HG03196 (cell line): ENCODE data around the gene NOD2.

Experiments used
- ATAC-seq: cut with Tn5 transposase; IDR thresholded peaks from one replicate; pipeline ENCODE4 v1.9.1; 2021; ENCODE audit not compliant: unreplicated experiment

The NOD2 gene

DNA sequence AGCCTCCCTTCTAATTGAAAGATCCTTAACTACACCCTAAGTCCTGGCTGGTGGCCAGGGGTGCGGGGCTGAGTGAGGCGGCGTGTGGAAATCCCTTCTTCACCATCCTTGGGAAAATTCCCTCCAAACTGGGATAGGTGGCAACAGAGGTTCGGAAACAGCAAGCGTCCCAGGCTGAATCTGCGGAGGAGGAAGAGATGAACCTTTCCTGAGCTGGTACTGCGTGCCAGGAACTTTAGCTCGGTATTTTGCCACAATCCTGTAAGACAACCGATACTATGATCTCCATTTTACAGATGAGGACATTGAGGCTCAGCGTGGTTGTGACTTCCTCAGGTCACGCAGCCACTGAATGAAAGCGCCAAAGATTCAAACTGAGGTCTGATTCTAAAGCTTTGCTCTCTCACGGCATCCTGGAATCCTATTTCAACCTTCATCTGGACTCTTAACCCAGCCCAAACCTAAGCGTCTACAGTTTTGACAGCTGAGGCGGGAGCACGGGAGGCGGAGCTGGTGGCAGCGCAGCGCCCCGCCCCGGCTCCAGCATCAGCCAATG is 47.9 kb downstream of the NOD2 start:
- ATAC-seq, result peak; percentile 1

GRCh38 chr16:50741781-50742575 is 48.6 kb downstream of the NOD2 start, which contains the start of gene CYLD:
Gene CYLD, plus strand, starts transcription at chr16:50742086. Its CDS starts 7,613 bp downstream, at chr16:50749699.
- peak; percentile 95 for ATAC-seq

DNA sequence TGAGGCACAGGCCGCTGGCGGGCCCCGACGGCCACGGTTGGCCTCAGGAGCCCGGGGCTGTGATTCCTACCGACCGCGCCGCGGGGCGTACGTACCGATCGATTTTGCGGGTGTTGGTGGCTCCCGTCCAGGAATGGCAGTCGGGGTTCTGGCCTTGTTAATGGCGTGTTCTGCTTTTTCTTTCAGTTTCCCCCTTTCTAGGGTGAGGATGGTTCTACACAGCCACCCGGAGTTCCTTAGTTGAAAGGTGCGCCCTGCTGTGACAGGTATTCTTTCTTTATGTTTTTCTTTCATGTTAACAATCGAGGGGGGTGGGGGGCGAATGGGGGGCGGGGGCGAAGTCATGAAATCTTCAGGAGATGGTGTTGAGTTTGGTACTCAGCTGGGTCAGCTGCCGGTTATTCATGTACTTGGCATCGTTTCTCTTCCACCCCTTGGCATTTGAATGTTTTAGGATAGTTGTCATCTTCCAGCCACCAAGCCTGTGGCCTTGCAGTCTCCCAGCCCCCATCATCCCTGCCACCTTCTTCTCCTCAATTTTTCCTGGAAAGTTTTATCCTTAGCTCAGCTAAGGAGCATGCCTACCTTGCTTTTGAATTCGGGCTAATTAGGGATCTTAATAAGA is 49.3 kb downstream of the NOD2 start:
- ATAC-seq, result no peak

GRCh38 chr16:50743581-50744225 is 50.3 kb downstream of the NOD2 start:
- ATAC-seq, result no peak

GRCh38 chr16:50744881-50745280 is 51.5 kb downstream of the NOD2 start:
- no peak for ATAC-seq

- ATAC-seq, result no peak
Observed at GRCh38 chr16:50745940-50746339, 52.5 kb downstream of the NOD2 start.

DNA sequence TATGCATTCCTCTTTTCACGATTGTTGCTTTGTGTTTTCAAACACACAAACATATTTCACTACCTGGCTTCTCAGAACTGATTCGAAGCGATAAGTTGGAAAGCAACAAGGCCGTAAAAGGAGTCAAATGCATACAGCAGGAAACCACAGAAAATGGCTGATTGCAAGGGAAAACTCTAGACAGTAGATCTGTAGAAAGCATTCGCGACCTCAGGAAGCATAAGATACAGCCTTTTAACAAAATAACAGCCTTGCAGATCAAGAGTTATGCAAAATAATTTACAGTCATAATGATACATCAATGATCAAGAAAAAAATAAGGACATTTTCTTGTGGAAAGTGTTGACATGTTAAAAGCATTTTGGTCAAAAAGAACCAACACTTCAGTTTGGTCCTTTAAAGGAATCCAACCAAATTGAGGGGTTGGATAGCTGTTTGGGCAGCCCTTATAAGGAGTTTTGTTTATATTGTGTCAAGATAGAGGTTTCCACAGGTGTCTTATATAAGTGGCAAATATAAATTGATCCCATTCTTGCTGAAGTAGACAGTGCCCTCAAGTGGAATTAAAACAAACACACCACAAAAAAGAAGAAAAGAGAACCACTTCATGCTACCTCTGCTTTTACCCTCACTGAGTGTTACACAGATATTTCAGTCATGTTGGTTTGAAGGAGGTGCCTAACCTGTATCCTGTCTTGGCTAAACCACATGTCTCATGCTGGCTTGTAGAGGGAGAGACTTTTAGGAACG is 54.0 kb downstream of the NOD2 start:
- peak; percentile 53 for ATAC-seq

DNA sequence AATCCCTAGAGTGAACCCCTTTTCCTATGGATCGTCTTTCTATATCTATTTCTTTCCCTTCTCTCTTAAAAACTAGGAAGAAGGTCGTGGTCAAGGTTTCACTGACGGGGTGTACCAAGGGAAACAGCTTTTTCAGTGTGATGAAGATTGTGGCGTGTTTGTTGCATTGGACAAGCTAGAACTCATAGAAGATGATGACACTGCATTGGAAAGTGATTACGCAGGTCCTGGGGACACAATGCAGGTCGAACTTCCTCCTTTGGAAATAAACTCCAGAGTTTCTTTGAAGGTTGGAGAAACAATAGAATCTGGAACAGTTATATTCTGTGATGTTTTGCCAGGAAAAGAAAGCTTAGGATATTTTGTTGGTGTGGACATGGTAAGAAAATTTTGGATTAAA is 58.1 kb downstream of the NOD2 start:
- no peak for ATAC-seq

DNA sequence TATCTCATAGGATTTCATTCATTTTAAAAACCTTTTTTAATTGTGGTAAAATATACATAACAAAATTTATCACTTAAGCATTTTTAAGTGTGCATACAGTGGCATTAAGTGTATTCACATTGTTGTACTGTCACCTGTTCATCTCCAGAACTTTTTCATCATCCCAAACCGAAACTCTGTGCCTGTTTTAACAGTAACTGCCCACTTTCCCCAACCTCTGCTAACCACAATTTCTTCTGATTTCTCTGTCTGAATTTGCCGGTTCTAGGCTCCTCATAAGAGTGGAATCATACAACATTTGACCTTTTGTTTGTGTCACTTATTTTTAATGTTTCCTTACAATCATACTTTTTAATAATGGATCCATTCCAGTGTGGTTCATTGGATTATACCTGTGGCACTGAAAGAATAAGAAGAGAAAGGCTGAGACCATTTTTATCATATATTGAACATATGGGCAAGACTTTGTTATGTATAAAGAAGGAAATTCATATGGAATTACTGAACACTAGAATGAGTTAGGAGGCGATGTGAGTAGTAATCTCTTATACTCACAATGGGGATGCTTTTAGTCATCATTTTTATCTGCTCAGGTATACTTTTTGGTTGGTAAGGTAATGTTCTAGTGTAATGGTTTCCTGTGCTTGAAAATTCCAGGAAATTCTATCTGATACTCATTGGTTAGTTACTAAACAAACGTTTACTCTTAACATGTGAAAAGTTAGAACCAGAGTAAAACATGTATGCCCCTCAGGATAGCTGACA is 59.2 kb downstream of the NOD2 start:
- no peak for ATAC-seq

GRCh38 chr16:50756473-50756872 is 63.1 kb downstream of the NOD2 start:
- no peak for ATAC-seq

- no peak for ATAC-seq
Observed at GRCh38 chr16:50761267-50761666, 67.9 kb downstream of the NOD2 start.

DNA sequence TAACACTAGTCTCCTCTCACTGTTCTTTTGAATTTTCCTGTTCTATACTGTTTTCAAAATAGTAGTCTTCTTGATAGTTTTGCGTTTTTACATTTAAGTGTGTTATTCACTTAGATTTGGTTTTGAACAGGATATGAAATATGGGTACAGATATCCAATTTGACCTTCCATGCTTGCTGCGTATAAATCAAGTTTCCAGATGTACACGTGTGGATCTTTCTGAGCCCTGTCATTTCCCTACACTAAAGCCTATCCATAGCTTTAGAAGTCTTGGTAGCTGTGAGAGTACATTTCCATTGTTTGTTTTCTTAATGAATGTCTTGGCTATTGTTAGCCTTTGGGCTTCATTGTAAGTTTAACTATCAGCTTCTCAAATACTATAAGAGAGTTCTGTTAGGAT is 68.8 kb downstream of the NOD2 start:
- ATAC-seq, result no peak

DNA sequence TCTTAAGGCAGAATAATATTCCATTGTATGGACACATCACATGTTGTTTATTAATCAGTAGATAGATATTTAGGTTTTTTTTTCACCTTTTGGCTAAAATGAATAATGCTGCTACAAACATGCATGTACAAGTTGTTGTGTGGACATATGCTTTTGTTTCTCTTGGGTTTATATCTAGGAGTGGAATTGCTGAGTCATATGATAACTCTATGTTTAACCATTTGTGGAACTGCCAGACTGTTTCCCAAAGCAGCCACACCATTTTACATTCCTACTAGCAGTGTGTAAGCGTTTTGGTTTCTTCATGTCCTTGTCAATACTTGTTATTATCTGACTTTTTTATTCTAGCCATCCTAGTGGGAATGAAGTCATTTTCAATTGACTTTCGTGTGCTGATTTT is 69.8 kb downstream of the NOD2 start:
- ATAC-seq, result no peak

DNA sequence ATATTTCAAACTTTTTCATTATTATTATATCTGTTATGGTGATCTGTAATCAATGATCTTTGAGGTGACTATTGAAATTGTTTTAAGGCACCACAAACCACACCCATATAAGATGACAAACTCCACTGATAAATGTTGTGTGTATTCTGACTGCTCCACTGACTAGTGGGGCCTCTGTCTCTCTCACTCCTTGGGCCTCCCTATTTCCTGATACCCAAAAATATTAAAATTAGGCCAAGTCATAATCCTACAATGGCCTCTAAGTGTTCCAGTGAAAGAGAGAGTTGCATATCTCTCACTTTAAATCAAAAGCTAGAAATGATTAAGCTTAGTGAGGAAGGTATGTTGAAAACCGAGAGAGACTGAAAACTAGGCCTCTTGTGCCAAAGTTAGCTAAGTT is 71.9 kb downstream of the NOD2 start:
- ATAC-seq, result no peak

DNA sequence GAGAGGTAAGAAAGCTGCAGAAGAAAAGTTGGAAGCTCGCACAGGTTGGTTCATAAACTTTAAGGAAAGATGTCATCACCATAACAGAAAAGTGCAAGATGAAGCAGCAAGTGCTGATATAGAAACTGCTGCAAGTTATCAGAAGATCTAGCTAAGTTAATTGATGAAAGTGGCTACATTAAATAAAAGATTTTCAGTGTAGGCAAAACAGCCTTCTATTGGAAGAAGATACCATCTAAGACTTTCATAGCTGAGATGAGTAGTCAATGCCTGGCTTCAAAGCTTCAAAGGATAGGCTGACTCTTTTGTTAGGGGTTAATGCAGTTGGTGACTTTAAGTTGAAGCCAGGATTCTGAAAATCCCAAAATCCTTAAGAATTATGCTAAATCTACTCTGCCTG is 72.5 kb downstream of the NOD2 start:
- no peak for ATAC-seq

GRCh38 chr16:50767197-50767596 is 73.8 kb downstream of the NOD2 start:
- no peak for ATAC-seq

GRCh38 chr16:50771366-50771765 is 78.0 kb downstream of the NOD2 start:
- ATAC-seq, result no peak

DNA sequence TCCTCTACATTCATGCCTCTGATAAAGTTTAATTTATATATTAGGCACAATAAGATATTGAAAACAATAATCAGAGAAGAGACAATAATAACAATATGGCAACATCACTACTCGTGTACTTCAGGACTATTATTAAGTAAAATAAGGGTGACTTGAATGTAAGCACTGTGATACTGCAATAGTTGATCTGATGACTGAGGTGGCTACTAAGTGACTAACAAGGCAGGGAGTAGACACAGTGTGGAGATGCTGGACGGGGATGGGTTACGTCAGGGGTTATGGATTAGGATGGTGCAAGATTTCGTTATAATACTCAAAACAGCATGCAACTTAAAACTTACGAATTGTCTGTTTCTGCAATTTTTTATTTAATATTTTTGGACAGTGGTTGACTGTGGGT is 81.0 kb downstream of the NOD2 start:
- no peak for ATAC-seq

- ATAC-seq, result no peak
Observed at GRCh38 chr16:50774960-50775359, 81.6 kb downstream of the NOD2 start.

DNA sequence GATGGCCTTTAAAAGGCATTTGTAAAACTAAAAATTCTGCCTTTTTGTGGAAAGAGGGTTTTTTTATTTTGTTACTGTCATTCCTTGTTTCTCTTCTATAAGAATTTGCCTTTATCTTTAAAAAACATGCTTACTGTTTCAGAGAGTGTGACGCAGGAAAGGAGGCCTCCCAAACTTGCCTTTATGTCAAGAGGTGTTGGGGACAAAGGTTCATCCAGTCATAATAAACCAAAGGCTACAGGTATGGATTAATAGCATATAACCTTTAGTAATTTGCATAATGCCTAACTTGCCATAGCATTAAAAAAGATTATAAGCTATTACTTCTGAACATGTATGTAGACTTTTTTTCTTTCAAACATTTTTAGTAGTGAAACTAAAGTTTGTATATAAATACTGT is 82.6 kb downstream of the NOD2 start:
- no peak for ATAC-seq
